SK-N-SH treated with all-trans-retinoic acid at 6 μM for 48 hours (cell line): ENCODE results near the gene SGMS2.

ENCODE experiments used
- ATAC-seq: fragments of 200-7000 bp; cut with Tn5 transposase; 3 replicates; pipeline ENCODE4 v1.9.1; 2020; ENCODE audit warnings: mild to moderate bottlenecking, moderate library complexity
- ARNTL ChIP-seq: fragments of 450-650 bp; formaldehyde crosslinking; IDR thresholded peaks from 2 replicates; pipeline ENCODE4 v1.5.0; 2020; ENCODE audit warnings: low read depth, mild to moderate bottlenecking, moderate library complexity, borderline replicate concordance
- CREB5 ChIP-seq: fragments of 250-450 bp; sonication (Bioruptor Pico); IDR thresholded peaks from 2 replicates; pipeline ENCODE4 v1.5.1; 2020; ENCODE audit warnings: low read depth, mild to moderate bottlenecking, moderate library complexity
- CSDC2 ChIP-seq: fragments of 250-450 bp; sonication (Bioruptor Pico); IDR thresholded peaks from 2 replicates; pipeline ENCODE4 v1.5.0; 2020; ENCODE audit warnings: mild to moderate bottlenecking, moderate library complexity
- ESRRG ChIP-seq: fragments of 250-450 bp; sonication (Bioruptor Pico); IDR thresholded peaks from 2 replicates; pipeline ENCODE4 v1.6.1; 2021; ENCODE audit warnings: mild to moderate bottlenecking
- GLIS3 ChIP-seq: fragments of 250-450 bp; sonication (Bioruptor Pico); IDR thresholded peaks from 2 replicates; pipeline ENCODE4 v1.5.0; 2020; ENCODE audit warnings: mild to moderate bottlenecking, moderate library complexity
- ISL1 ChIP-seq: fragments of 250-450 bp; sonication (Bioruptor Pico); IDR thresholded peaks from 2 replicates; pipeline ENCODE4 v2.1.2; 2022; ENCODE audit warnings: mild to moderate bottlenecking, moderate library complexity
- OSR1 ChIP-seq: fragments of 250-450 bp; sonication (Bioruptor Pico); IDR thresholded peaks from 2 replicates; pipeline ENCODE4 v1.8.0; 2022; ENCODE audit warnings: moderate library complexity, mild to moderate bottlenecking, inconsistent platforms
- PATZ1 ChIP-seq: fragments of 250-450 bp; sonication (Bioruptor Pico); IDR thresholded peaks from 2 replicates; pipeline ENCODE4 v1.8.0; 2020; ENCODE audit warnings: mild to moderate bottlenecking, moderate library complexity, borderline replicate concordance
- POU6F1 ChIP-seq: fragments of 250-450 bp; sonication (Bioruptor Pico); IDR thresholded peaks from 2 replicates; pipeline ENCODE4 v1.8.0; 2021; ENCODE audit warnings: low read depth, mild to moderate bottlenecking, moderate library complexity, borderline replicate concordance
- PPARA ChIP-seq: fragments of 250-450 bp; sonication (Bioruptor Pico); IDR thresholded peaks from 2 replicates; pipeline ENCODE4 v1.5.0; 2020; ENCODE audit warnings: mild to moderate bottlenecking, borderline replicate concordance
- RARB ChIP-seq: fragments of 250-450 bp; sonication (Bioruptor Pico); IDR thresholded peaks from 2 replicates; pipeline ENCODE4 v1.8.0; 2021; ENCODE audit warnings: mild to moderate bottlenecking, moderate library complexity
- SNAI2 ChIP-seq: fragments of 250-450 bp; sonication (Bioruptor Pico); IDR thresholded peaks from 2 replicates; pipeline ENCODE4 v1.5.0; 2020; ENCODE audit warnings: mild to moderate bottlenecking, moderate library complexity
- ZC3H10 ChIP-seq: fragments of 250-450 bp; sonication (Bioruptor Pico); IDR thresholded peaks from 2 replicates; pipeline ENCODE4 v1.5.1; 2021; ENCODE audit warnings: mild to moderate bottlenecking, moderate library complexity
- ZFP3 ChIP-seq: fragments of 250-450 bp; sonication (Bioruptor Pico); IDR thresholded peaks from 2 replicates; pipeline ENCODE4 v1.5.0; 2020; ENCODE audit warnings: mild to moderate bottlenecking, moderate library complexity
- ZFP30 ChIP-seq: fragments of 450-650 bp; formaldehyde crosslinking; IDR thresholded peaks from 2 replicates; pipeline ENCODE4 v1.5.0; 2022; ENCODE audit warnings: mild to moderate bottlenecking, moderate library complexity
- ZNF565 ChIP-seq: fragments of 450-650 bp; formaldehyde crosslinking; conservative IDR thresholded peaks from 2 replicates; pipeline ENCODE4 v1.5.0; 2020; ENCODE audit warnings: low read depth, mild to moderate bottlenecking, moderate library complexity
- ZNF70 ChIP-seq: fragments of 450-650 bp; formaldehyde crosslinking; IDR thresholded peaks from 2 replicates; pipeline ENCODE4 v1.5.0; 2020; ENCODE audit warnings: mild to moderate bottlenecking, moderate library complexity
- ZNF8 ChIP-seq: fragments of 450-650 bp; formaldehyde crosslinking; IDR thresholded peaks from 2 replicates; pipeline ENCODE4 v1.5.0; 2020; ENCODE audit warnings: mild to moderate bottlenecking, moderate library complexity
- TF ChIP-seq, protein P1 (sequence below): fragments of 250-450 bp; sonication (Bioruptor Pico); IDR thresholded peaks from 2 replicates; pipeline ENCODE4 v1.5.1; 2021; ENCODE audit warnings: mild to moderate bottlenecking, moderate library complexity
- TF ChIP-seq, protein P2 (sequence below): fragments of 250-450 bp; sonication (Bioruptor Pico); IDR thresholded peaks from 2 replicates; pipeline ENCODE4 v1.5.0; 2020; ENCODE audit warnings: mild to moderate bottlenecking, moderate library complexity

Gene SGMS2

GRCh38 chr4:107894138-107894603 lies 69.4 kb downstream of the SGMS2 start (continued):
- TF ChIP-seq GLIS3 (no peak), ZNF8 (CRISPR knock-in tag) (no peak), CSDC2 (CRISPR knock-in tag) (no peak)
- TF ChIP-seq, protein P1, sequence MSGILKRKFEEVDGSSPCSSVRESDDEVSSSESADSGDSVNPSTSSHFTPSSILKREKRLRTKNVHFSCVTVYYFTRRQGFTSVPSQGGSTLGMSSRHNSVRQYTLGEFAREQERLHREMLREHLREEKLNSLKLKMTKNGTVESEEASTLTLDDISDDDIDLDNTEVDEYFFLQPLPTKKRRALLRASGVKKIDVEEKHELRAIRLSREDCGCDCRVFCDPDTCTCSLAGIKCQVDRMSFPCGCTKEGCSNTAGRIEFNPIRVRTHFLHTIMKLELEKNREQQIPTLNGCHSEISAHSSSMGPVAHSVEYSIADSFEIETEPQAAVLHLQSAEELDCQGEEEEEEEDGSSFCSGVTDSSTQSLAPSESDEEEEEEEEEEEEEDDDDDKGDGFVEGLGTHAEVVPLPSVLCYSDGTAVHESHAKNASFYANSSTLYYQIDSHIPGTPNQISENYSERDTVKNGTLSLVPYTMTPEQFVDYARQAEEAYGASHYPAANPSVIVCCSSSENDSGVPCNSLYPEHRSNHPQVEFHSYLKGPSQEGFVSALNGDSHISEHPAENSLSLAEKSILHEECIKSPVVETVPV: no peak
- TF ChIP-seq, all 23 proteins: peak for 0

DNA sequence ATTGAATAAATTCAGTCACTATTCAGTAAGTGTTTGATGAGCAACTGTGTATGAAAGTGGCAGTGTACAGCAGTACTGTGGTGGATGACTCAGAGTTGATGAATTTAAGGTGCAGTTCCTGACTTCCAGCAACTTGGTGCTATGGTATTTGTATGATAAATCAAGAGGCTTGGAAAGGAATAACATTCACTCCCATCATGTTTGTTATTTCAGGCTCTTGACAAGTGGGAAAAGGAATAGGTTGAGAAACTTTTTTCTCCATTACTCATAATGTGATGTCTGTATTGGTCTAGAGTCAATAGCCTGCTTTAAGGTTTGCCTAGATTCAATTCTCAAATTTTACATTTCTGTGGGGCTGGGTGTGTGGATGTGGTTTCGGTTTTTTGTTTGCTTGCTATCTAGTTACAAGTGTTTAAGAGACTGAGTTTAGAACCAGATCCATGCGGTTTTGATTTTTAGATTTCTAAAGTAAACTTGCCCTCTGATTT lies 71.5 kb downstream of the SGMS2 start:
- TF ChIP-seq SNAI2 (no peak), ZC3H10 (CRISPR knock-in tag) (no peak), OSR1 (CRISPR knock-in tag) (no peak), GLIS3 (no peak), PATZ1 (CRISPR knock-in tag) (no peak), ARNTL (CRISPR knock-in tag) (no peak), ESRRG (CRISPR knock-in tag) (no peak), PPARA (CRISPR knock-in tag) (no peak)
- TF ChIP-seq, protein P2, sequence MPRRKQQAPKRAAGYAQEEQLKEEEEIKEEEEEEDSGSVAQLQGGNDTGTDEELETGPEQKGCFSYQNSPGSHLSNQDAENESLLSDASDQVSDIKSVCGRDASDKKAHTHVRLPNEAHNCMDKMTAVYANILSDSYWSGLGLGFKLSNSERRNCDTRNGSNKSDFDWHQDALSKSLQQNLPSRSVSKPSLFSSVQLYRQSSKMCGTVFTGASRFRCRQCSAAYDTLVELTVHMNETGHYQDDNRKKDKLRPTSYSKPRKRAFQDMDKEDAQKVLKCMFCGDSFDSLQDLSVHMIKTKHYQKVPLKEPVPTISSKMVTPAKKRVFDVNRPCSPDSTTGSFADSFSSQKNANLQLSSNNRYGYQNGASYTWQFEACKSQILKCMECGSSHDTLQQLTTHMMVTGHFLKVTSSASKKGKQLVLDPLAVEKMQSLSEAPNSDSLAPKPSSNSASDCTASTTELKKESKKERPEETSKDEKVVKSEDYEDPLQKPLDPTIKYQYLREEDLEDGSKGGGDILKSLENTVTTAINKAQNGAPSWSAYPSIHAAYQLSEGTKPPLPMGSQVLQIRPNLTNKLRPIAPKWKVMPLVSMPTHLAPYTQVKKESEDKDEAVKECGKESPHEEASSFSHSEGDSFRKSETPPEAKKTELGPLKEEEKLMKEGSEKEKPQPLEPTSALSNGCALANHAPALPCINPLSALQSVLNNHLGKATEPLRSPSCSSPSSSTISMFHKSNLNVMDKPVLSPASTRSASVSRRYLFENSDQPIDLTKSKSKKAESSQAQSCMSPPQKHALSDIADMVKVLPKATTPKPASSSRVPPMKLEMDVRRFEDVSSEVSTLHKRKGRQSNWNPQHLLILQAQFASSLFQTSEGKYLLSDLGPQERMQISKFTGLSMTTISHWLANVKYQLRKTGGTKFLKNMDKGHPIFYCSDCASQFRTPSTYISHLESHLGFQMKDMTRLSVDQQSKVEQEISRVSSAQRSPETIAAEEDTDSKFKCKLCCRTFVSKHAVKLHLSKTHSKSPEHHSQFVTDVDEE (CRISPR knock-in tag): no peak
- TF ChIP-seq, protein P1: no peak
- ATAC-seq: peak; percentile 30; the same call in 2 of the 3 replicates

DNA sequence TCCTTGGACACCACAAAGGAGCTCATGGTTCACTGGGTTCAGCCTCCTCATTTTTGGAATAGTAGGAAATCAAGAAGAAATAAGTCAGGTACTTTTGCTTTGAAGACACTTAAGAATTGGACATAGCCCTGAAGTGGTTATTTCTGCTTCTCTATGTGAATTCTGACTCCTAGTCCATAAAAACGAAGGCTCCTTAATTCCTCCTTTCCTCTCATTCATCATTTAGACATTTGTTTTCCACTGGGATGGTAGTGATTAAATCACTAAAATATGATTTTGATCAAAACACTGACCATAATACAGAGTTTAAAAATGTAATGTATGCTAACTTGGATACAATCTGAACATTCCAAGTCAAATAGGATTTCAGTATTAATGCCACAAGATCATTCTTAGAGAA lies 71.9 kb downstream of the SGMS2 start:
- no peak for ATAC-seq
- TF ChIP-seq ZFP3 (no peak), ISL1 (CRISPR knock-in tag) (no peak), CREB5 (CRISPR knock-in tag) (no peak), POU6F1 (CRISPR knock-in tag) (no peak), SNAI2 (no peak), ZFP30 (CRISPR knock-in tag) (no peak), RARB (no peak), OSR1 (CRISPR knock-in tag) (no peak), ZNF70 (CRISPR knock-in tag) (no peak), ZNF565 (no peak), GLIS3 (no peak)
- TF ChIP-seq, protein P2 (CRISPR knock-in tag): no peak
- TF ChIP-seq, protein P1: no peak
